K562 (cell line): Measurements from ENCODE around the gene NLGN2. TPM values are rescaled to one million over a fixed set of nuclear protein-coding genes. Genes with fewer than 3 reads are reported as not detected.

ENCODE experiments used
- ATAC-seq: fragments of 200-7000 bp; cut with Tn5 transposase; 3 replicates; pipeline ENCODE4 v1.9.1; 2020; ENCODE audit warnings: moderate library complexity
- BruUV-seq: library from RNA; stranded (reverse); fragments of 400-500 nt; replicated peaks from 2 replicates; lab custom pipeline; 2021; lab: Mats Ljungman, UMichigan
- CTCF ChIA-PET: fragments of 300-600 bp; formaldehyde crosslinking; extraction: SDS; loops from one replicate; lab custom pipeline; 2021; ENCODE audit warnings: low intra/inter-chr PET ratio; lab: Yijun Ruan, JAX
- POLR2A ChIA-PET: fragments of 300-600, 350-650 bp; sonication (Branson Sonifier 250); formaldehyde crosslinking; extraction: SDS; loops from one replicate; lab custom pipeline; 2021; ENCODE audit warnings: antibody characterized with exemption, inconsistent platforms; lab: Yijun Ruan, JAX
- DNase-seq, 4 experiments: peaks; one replicate each; pipeline versions ENCODE4 v3.0.0 to v3.0.0-alpha.2; 2011 to 2018; ENCODE audit warnings: low spot score in 3 of 4, mixed read lengths in 3 of 4; ENCODE audit errors: extremely low read depth in 1 of 4
- FAIRE-seq: peaks from 2 replicates; lab custom pipeline; 2011; peaks lifted over from hg19 to GRCh38; lab: Jason Lieb, UNC
- H2AFZ ChIP-seq: 2 replicates; pipeline ENCODE4 v1.6.0; 2011; ENCODE audit warnings: low read depth, low read length, control low read depth, inconsistent platforms
- H3K27ac ChIP-seq: fragments of 200-600 bp; 3 replicates; pipeline ENCODE4 v1.8.0; 2011; ENCODE audit warnings: low read depth, mild to moderate bottlenecking, control low read depth, inconsistent platforms, low read length, moderate library complexity, mixed read lengths; ENCODE audit errors: extremely low read depth
- H3K27me3 ChIP-seq, 2 experiments: fragments of 300-600 bp in 1 of 2; 2 replicates in 1 of 2; 3 replicates in 1 of 2; pipeline versions ENCODE4 v1.6.0 to v1.8.0; 2011; ENCODE audit warnings: inconsistent platforms in 2 of 2, low read length in 2 of 2, mild to moderate bottlenecking in 1 of 2, mixed read lengths in 1 of 2, moderate library complexity in 1 of 2; ENCODE audit not compliant: control insufficient read depth in 2 of 2, insufficient read depth in 2 of 2
- H3K36me3 ChIP-seq: fragments of 300-600 bp; 3 replicates; pipeline ENCODE4 v1.8.0; 2011; ENCODE audit warnings: mild to moderate bottlenecking, low read length, inconsistent platforms; ENCODE audit not compliant: control insufficient read depth, insufficient read depth
- H3K4me1 ChIP-seq, 2 experiments: fragments of 200-600 bp in 1 of 2; replicated peaks in 1 of 2; 2 replicates in 1 of 2; 3 replicates in 1 of 2; pipeline versions ENCODE4 v1.5.1 to v1.8.0; 2011; ENCODE audit warnings: inconsistent platforms in 2 of 2, low read length in 2 of 2, mild to moderate bottlenecking in 1 of 2, mixed read lengths in 1 of 2, moderate library complexity in 1 of 2; ENCODE audit not compliant: control insufficient read depth in 2 of 2, insufficient read depth in 2 of 2
- H3K4me2 ChIP-seq: 2 replicates; pipeline ENCODE4 v1.6.1; 2011; ENCODE audit warnings: low read length, control low read depth, inconsistent platforms, mixed read lengths; ENCODE audit not compliant: insufficient read depth
- H3K4me3 ChIP-seq: fragments of 200-600 bp; sonication (generic), shearing (Covaris generic); 2 replicates; pipeline ENCODE4 v1.5.1; 2016; ENCODE audit warnings: control low read depth, inconsistent platforms
- H3K79me2 ChIP-seq: fragments of 200-600 bp; 3 replicates; pipeline ENCODE4 v1.8.0; 2011; ENCODE audit warnings: low read length, inconsistent platforms; ENCODE audit not compliant: control insufficient read depth, insufficient read depth
- H3K9ac ChIP-seq, 2 experiments: 2 replicates each; pipeline versions ENCODE4 v1.6.0 to v1.6.1; 2011; ENCODE audit warnings: low read depth in 2 of 2, low read length in 2 of 2, control low read depth in 1 of 2, inconsistent platforms in 1 of 2, mild to moderate bottlenecking in 1 of 2, mixed read lengths in 1 of 2; ENCODE audit not compliant: insufficient read depth in 1 of 2
- H3K9me1 ChIP-seq: one replicate; pipeline ENCODE4 v1.6.0; 2011; ENCODE audit warnings: inconsistent platforms, mild to moderate bottlenecking, low read length, moderate library complexity; ENCODE audit not compliant: control insufficient read depth, insufficient read depth
- H3K9me3 ChIP-seq: replicated peaks from 2 replicates; pipeline ENCODE4 v1.5.1; 2011; ENCODE audit warnings: low read depth, low read length, inconsistent platforms; ENCODE audit not compliant: control insufficient read depth, insufficient read depth
- H4K20me1 ChIP-seq: replicated peaks from 2 replicates; pipeline ENCODE4 v1.6.1; 2011; ENCODE audit warnings: low read length, inconsistent platforms, mixed read lengths; ENCODE audit not compliant: control insufficient read depth, insufficient read depth
- CREM ChIP-seq: IDR thresholded peaks from 2 replicates; pipeline ENCODE4 v1.6.1; 2014; ENCODE audit warnings: antibody characterized with exemption, low read depth
- NR3C1 ChIP-seq: sonication (generic); formaldehyde crosslinking; IDR thresholded peaks from 2 replicates; pipeline ENCODE4 v1.8.1; 2022; ENCODE audit warnings: missing genetic modification reagents
- ZNF124 ChIP-seq: sonication (generic); formaldehyde crosslinking; IDR thresholded peaks from 2 replicates; pipeline ENCODE4 v1.8.1; 2022; ENCODE audit warnings: missing genetic modification reagents
- WGBS: fragments of 100-300 bp; shearing (Covaris generic); methylation state at CpG from one replicate; pipeline ENCODE4 v1.1.6; 2016; ENCODE audit warnings: low coverage, mixed read lengths; ENCODE audit not compliant: insufficient coverage; ENCODE audit errors: missing lambda C conversion rate; 5-methylcytosine and 5-hydroxymethylcytosine counted together
- in situ Hi-C: fragments of 300-500 bp; cut with MboI; formaldehyde crosslinking; loops from 4 replicates; pipeline ENCODE4 v1.15.0; 2018; ENCODE audit warnings: inconsistent platforms, mixed read lengths
- intact Hi-C: fragments of 100-400 bp; cut with micrococcal nuclease; formaldehyde crosslinking; loops from 2 replicates; pipeline ENCODE4 v1.14.2; 2022
- polyA plus RNA-seq, 8 experiments: library from polyadenylated mRNA; depleted of rRNA in 4 of 8; stranded (reverse) in 5 of 8; unstranded in 3 of 8; fragments of >200 nt; fragmentation: Nextera tagmentation in 2 of 8; fragmentation: Illumina TruSeq in 1 of 8; extraction: Ambion mirVana in 2 of 8; extraction: Trizol in 1 of 8; gene quantifications; 2 replicates each; pipeline versions ENCODE4 v1.2.1 to v1.2.3, GENCODE V29; 2011 to 2014; ENCODE audit warnings: inconsistent platforms in 1 of 8, missing spikeins in 1 of 8
- total RNA-seq, 7 experiments: library from RNA; depleted of rRNA in 6 of 7; stranded (reverse); fragments of >200 nt in 6 of 7; fragmentation: Illumina TruSeq in 2 of 7; extraction: Trizol in 2 of 7; gene quantifications; 2 replicates each; pipeline versions ENCODE4 v1.2.1 to v1.2.3, GENCODE V29; 2011 to 2021; ENCODE audit warnings: low replicate concordance in 1 of 7
- TF ChIP-seq, protein P1 (sequence below): fragments of 450-650 bp; formaldehyde crosslinking; IDR thresholded peaks from 2 replicates; pipeline ENCODE4 v1.4.0; 2020; ENCODE audit warnings: mild to moderate bottlenecking, mixed read lengths
- TF ChIP-seq, protein P2 (sequence below), 2 experiments: fragments of 450-650 bp in 1 of 2; sonication (generic) in 1 of 2; formaldehyde crosslinking in 1 of 2; IDR thresholded peaks in 1 of 2; conservative IDR thresholded peaks in 1 of 2; 2 replicates each; pipeline versions ENCODE4 v1.6.1 to v1.8.1; 2016 to 2023; ENCODE audit warnings: mild to moderate bottlenecking in 2 of 2, moderate library complexity in 2 of 2, inconsistent platforms in 1 of 2, missing genetic modification reagents in 1 of 2

The NLGN2 gene
- total and polyA plus RNA-seq, 9 of the 15 experiments (the other 6 are each of a cell fraction or from before 2014, with no cell fraction given): 0.11 to 7.8 (median 0.77) TPM

DNA sequence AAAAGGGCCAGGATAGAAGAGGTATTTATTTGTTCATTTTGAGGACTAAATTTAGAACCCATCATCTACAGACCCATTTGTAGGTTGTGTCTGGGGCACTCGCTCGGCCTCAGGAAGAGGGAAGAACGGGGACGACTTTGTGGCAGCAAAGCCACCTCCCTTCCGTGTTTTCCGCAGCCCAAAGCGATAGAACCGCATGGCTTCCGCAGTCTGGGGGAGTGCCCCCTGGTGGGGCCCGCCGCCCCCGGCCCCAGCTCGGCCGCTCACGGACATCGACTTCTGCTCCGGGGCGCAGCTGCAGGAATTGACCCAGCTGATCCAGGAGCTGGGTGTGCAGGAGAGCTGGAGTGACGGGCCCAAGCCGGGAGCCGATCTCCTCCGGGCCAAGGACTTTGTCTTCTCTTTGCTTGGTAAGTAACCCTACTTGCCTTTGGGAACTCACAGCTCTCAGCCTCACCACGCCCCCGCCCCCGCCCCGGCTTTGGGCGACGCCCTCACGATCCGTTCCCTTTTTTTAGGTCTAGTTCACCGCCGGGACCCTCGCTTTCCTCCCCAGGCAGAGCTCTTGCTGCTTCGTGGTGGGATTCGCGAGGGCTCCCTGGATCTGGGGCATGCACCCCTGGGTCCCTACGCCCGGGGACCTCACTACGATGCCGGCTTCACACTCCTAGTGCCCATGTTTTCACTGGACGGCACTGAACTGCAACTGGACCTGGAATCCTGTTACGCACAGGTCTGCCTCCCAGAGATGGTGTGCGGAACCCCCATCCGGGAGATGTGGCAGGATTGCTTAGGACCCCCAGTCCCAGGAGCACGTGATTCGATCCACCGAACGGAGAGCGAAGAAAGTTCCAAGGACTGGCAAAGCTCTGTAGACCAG lies 28.3 kb downstream of the NLGN2 start (continued):
- TF ChIP-seq, protein P1, sequence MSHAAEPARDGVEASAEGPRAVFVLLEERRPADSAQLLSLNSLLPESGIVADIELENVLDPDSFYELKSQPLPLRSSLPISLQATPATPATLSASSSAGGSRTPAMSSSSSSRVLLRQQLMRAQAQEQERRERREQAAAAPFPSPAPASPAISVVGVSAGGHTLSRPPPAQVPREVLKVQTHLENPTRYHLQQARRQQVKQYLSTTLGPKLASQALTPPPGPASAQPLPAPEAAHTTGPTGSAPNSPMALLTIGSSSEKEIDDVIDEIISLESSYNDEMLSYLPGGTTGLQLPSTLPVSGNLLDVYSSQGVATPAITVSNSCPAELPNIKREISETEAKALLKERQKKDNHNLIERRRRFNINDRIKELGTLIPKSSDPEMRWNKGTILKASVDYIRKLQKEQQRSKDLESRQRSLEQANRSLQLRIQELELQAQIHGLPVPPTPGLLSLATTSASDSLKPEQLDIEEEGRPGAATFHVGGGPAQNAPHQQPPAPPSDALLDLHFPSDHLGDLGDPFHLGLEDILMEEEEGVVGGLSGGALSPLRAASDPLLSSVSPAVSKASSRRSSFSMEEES (CRISPR knock-in tag): no peak
- TF ChIP-seq NR3C1 (CRISPR knock-in tag): no peak

DNA sequence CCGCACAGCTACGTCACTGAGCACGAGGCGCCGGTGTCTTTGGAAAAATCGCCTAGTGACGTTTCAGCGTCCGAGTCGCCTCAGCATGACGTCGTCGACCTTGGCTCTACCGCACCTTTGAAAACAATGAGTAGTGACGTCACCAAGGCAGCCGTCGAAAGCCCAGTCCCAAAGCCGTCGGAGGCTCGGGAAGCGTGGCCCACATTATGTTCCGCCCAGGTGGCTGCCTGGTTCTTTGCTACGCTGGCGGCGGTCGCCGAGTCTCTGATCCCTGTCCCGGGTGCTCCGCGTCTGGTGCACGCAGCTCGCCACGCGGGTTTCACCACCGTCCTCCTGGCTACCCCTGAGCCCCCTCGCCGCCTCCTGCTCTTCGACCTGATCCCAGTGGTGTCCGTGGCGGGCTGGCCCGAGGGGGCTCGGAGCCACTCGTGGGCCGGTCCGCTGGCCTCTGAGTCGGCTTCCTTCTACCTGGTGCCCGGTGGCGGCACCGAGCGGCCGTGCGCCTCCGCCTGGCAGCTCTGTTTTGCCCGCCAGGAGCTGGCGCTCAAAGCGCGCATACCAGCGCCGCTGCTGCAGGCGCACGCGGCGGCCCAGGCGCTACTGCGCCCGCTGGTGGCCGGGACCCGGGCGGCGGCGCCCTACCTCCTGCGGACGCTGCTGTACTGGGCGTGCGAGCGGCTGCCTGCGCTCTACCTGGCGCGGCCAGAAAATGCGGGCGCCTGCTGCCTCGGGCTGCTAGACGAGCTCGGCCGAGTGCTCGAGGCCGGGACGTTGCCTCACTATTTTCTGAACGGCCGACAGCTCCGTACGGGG lies 29.1 kb downstream of the NLGN2 start:
- 96% methylated on average over 14 of the region's 92 CpGs for WGBS
- POLR2A ChIA-PET: interaction anchor here (4.2 kb wide), 1 partner anchor 48 kb away, joined by 21 read pairs; the partner anchor contains the start of gene POLR2A
- H3K36me3 ChIP-seq: no peaks in the 10 kb centered on the region
- peak overlapping the region; percentile 90 for H3K4me2 ChIP-seq
- no TSS peak for BruUV-seq
- H3K9me1 ChIP-seq: peaks cover 2% of the 10 kb centered on the region
- H3K9ac ChIP-seq: peak overlapping the region; percentile 64 to 90
- DNase-seq: no peak
- no peaks in the 10 kb centered on the region for H3K9me3 ChIP-seq
- no peak overlapping the region for H2AFZ ChIP-seq
- no peaks in the 10 kb centered on the region for H3K27me3 ChIP-seq
- peak overlapping the region; percentile 64 for H3K4me3 ChIP-seq
- TF ChIP-seq, protein P2, sequence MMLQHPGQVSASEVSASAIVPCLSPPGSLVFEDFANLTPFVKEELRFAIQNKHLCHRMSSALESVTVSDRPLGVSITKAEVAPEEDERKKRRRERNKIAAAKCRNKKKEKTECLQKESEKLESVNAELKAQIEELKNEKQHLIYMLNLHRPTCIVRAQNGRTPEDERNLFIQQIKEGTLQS (IDR thresholded peaks at IDR 0.05): peak; percentile 34; the same call in 1 of the 2 replicates
- TF ChIP-seq, protein P2 (CRISPR knock-in tag; conservative IDR thresholded peaks at IDR 0.05): no peak
- TF ChIP-seq ZNF124 (CRISPR knock-in tag) (no peak), CREM (0 out of 2 replicates have a peak, but pooled peaks have one; percentile 9)
- intact Hi-C loops: loop anchor here (5.0 kb wide), 2 partner anchors 34 to 46 kb away; partner anchors contain the start of genes POLR2A, SLC35G6 and TMEM256
- in situ Hi-C loops: no loop called here
- no peaks in the 10 kb centered on the region for H4K20me1 ChIP-seq
- FAIRE-seq: no peak
- peak overlapping the region; percentile 75; the same call in 2 of the 3 replicates for H3K27ac ChIP-seq
- CTCF ChIA-PET: no interaction called here
- peaks cover 7% of the 10 kb centered on the region; the same call in 2 of the 3 replicates for H3K79me2 ChIP-seq
- peaks cover 17 to 60% of the 10 kb centered on the region in 2 experiments; a peak in 4 of 5 replicates for H3K4me1 ChIP-seq
- ATAC-seq: no peak
